ENCODE measurements around the gene NBEAL2. TPM values are rescaled to one million over a fixed set of nuclear protein-coding genes. Genes with fewer than 3 reads are reported as not detected.

The NBEAL2 gene
- total RNA-seq, 1 experiment from 2014 or later: 80.0 TPM

GRCh38 chr3:47002171-47003055 is 22.9 kb downstream of the NBEAL2 start:
- TF ChIP-seq CTCF (IDR thresholded peaks at IDR 0.05): peak; percentile 25; the same call in 1 of the 2 replicates
- TF ChIP-seq, protein P1, sequence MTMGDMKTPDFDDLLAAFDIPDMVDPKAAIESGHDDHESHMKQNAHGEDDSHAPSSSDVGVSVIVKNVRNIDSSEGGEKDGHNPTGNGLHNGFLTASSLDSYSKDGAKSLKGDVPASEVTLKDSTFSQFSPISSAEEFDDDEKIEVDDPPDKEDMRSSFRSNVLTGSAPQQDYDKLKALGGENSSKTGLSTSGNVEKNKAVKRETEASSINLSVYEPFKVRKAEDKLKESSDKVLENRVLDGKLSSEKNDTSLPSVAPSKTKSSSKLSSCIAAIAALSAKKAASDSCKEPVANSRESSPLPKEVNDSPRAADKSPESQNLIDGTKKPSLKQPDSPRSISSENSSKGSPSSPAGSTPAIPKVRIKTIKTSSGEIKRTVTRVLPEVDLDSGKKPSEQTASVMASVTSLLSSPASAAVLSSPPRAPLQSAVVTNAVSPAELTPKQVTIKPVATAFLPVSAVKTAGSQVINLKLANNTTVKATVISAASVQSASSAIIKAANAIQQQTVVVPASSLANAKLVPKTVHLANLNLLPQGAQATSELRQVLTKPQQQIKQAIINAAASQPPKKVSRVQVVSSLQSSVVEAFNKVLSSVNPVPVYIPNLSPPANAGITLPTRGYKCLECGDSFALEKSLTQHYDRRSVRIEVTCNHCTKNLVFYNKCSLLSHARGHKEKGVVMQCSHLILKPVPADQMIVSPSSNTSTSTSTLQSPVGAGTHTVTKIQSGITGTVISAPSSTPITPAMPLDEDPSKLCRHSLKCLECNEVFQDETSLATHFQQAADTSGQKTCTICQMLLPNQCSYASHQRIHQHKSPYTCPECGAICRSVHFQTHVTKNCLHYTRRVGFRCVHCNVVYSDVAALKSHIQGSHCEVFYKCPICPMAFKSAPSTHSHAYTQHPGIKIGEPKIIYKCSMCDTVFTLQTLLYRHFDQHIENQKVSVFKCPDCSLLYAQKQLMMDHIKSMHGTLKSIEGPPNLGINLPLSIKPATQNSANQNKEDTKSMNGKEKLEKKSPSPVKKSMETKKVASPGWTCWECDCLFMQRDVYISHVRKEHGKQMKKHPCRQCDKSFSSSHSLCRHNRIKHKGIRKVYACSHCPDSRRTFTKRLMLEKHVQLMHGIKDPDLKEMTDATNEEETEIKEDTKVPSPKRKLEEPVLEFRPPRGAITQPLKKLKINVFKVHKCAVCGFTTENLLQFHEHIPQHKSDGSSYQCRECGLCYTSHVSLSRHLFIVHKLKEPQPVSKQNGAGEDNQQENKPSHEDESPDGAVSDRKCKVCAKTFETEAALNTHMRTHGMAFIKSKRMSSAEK (CRISPR knock-in tag; IDR thresholded peaks at IDR 0.05; ENCODE audit: borderline replicate concordance): no peak
- peak; percentile 23; the same call in 1 of the 2 replicates for TF ChIP-seq USF1 (CRISPR knock-in tag; IDR thresholded peaks at IDR 0.05)
- 0 out of 2 replicates have a peak, but pooled peaks have one; percentile 27 for TF ChIP-seq TEAD1 (CRISPR knock-in tag; IDR thresholded peaks at IDR 0.05)
- no peaks in the 10 kb centered on the region for H3K9me3 Mint-ChIP-seq
- DNase-seq (ENCODE audit: low spot score) (peak; percentile 85), ATAC-seq (peak; percentile 85)
- no peak overlapping the region for H3K27ac Mint-ChIP-seq
- peaks cover 3% of the 10 kb centered on the region for H3K4me1 Mint-ChIP-seq
- H3K36me3 Mint-ChIP-seq: peaks cover 24% of the 10 kb centered on the region; the same call in 1 of the 2 replicates
- H3K27me3 Mint-ChIP-seq (ENCODE audit: low read depth): no peaks in the 10 kb centered on the region
- ChIA-PET CTCF (interaction anchor here (0.6 to 1.6 kb wide), 22 partner anchors 9 to 418 kb away, joined by 3 to 9 read pairs (median 4); partner anchors contain the start of genes CCDC12, NBEAL2, PTPN23 and SETD2), POLR2A (interaction anchor here (0.6 kb wide), 1 partner anchor 73 kb away, joined by 3 read pairs; no protein-coding TSS in a partner anchor)
- no peak overlapping the region for H3K4me3 Mint-ChIP-seq

- peaks cover 3% of the 10 kb centered on the region for H3K4me1 Mint-ChIP-seq
- TF ChIP-seq ZSCAN18 (CRISPR knock-in tag; IDR thresholded peaks at IDR 0.05) (no peak), ZBTB43 (CRISPR knock-in tag; IDR thresholded peaks at IDR 0.05) (no peak), CREB1 (CRISPR knock-in tag; IDR thresholded peaks at IDR 0.05) (no peak), ESRRA (CRISPR knock-in tag; IDR thresholded peaks at IDR 0.05; ENCODE audit: borderline replicate concordance) (no peak), FOXK1 (CRISPR knock-in tag; IDR thresholded peaks at IDR 0.05) (no peak), ZNF416 (CRISPR knock-in tag; IDR thresholded peaks at IDR 0.05) (no peak)
- TF ChIP-seq, protein P2, sequence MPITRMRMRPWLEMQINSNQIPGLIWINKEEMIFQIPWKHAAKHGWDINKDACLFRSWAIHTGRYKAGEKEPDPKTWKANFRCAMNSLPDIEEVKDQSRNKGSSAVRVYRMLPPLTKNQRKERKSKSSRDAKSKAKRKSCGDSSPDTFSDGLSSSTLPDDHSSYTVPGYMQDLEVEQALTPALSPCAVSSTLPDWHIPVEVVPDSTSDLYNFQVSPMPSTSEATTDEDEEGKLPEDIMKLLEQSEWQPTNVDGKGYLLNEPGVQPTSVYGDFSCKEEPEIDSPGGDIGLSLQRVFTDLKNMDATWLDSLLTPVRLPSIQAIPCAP (CRISPR knock-in tag; IDR thresholded peaks at IDR 0.05): no peak
- TF ChIP-seq, protein P1 (CRISPR knock-in tag; IDR thresholded peaks at IDR 0.05; ENCODE audit: borderline replicate concordance): no peak
- H3K4me3 Mint-ChIP-seq: no peak overlapping the region
- H3K27ac Mint-ChIP-seq: no peak overlapping the region
- H3K27me3 Mint-ChIP-seq (ENCODE audit: low read depth): no peaks in the 10 kb centered on the region
- POLR2A ChIA-PET: no interaction called here
- CTCF ChIA-PET: interaction anchor here (0.6 to 1.6 kb wide), 18 partner anchors 10 to 418 kb away, joined by 3 to 9 read pairs (median 4); partner anchors contain the start of genes CCDC12, NBEAL2, PTPN23 and SETD2
- no peaks in the 10 kb centered on the region for H3K9me3 Mint-ChIP-seq
- ATAC-seq: no peak
- H3K36me3 Mint-ChIP-seq: peaks cover 24% of the 10 kb centered on the region; the same call in 1 of the 2 replicates
- no peak for DNase-seq (ENCODE audit: low spot score)
Observed at GRCh38 chr3:47003056-47003410, 23.6 kb downstream of the NBEAL2 start.

Data from WTC11 (cell line).